Measurements from ENCODE around the gene SLC22A7. TPM values are rescaled to one million over a fixed set of nuclear protein-coding genes. Genes with fewer than 3 reads are reported as not detected.
"Not testable (repeated sequence)": the region's sequence is repeated elsewhere in the genome, so short reads cannot be mapped to it uniquely, and the experiment has no call there.

SLC22A7 gene
- total and polyA plus RNA-seq, 7 experiments from 2014 or later = not detected

- POLR2A ChIA-PET = interaction anchor here (0.5 to 0.6 kb wide), 2 partner anchors 9 to 158 kb away, joined by 3 read pairs; no protein-coding TSS in a partner anchor
- Histone ChIP-seq H3K27ac (ENCODE audit: low read depth, low read length) (no peak overlapping the region), H3K4me1 (ENCODE audit: control insufficient read depth in 2 of 2, insufficient read depth in 2 of 2, low read length in 2 of 2) (no peaks in the 10 kb centered on the region), H3K36me3 (ENCODE audit: control insufficient read depth in 2 of 3, insufficient read depth in 3 of 3, low read length in 3 of 3) (no peaks in the 10 kb centered on the region), H3K9me3 (ENCODE audit: control insufficient read depth in 2 of 3, low read length in 3 of 3) (no peaks in the 10 kb centered on the region), H3K4me3 (ENCODE audit: low read length) (no peak overlapping the region), H3K27me3 (ENCODE audit: control insufficient read depth in 2 of 2, insufficient read depth in 2 of 2, low read length in 2 of 2) (no peaks in the 10 kb centered on the region)
- Mint-ChIP-seq H3K4me1 (peaks cover 0 to 7% (median 0%) of the 10 kb centered on the region in 7 donors), H3K27me3 (peaks cover 0 to 9% (median 7%) of the 10 kb centered on the region in 5 donors), H3K36me3 (no peaks in the 10 kb centered on the region), H3K27ac (no peak overlapping the region), H3K9me3 (no peaks in the 10 kb centered on the region), H3K4me3 (no peak overlapping the region)
- CTCF ChIA-PET = interaction anchor here (0.6 kb wide), 1 partner anchor 56 kb away, joined by 3 read pairs; the partner anchor contains the start of gene TTBK1
- no peak for ATAC-seq
- intact Hi-C loops (cut with micrococcal nuclease) = no loop called here
- no peak for DNase-seq
These were observed 691 bp downstream of the SLC22A7 start for GRCh38 chr6:43298565-43299337.

DNA sequence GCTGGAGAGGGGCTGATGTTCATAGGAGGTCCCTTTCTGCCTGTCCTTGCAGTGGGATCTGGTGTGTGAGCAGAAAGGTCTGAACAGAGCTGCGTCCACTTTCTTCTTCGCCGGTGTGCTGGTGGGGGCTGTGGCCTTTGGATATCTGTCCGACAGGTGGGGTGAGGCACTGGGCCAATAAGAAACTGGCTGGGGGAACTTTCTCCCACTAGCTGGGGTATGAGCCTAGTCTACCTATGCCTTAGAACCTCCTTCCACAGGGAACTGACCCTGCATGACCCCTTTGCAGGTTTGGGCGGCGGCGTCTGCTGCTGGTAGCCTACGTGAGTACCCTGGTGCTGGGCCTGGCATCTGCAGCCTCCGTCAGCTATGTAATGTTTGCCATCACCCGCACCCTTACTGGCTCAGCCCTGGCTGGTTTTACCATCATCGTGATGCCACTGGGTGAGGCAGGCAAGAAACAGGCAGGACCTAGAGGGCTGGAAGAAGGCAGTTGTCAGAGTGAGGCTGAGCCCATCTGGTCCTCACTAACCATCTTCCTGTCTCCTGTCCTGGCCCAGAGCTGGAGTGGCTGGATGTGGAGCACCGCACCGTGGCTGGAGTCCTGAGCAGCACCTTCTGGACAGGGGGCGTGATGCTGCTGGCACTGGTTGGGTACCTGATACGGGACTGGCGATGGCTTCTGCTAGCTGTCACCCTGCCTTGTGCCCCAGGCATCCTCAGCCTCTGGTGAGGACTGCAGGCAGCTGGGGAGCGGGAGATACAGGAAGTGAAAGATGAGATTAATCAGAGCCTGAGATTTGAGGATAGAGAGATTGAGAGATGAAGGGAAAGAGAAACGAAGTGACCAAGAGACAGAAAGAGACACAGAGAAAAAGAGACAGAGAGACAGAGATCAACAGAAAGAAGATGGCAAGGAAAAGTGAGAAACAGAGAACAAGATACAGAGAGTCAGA lies 1.6 kb downstream of the SLC22A7 start:
- DNase-seq (no peak), ATAC-seq (no peak)
- H3K4me3 ChIP-seq (ENCODE audit: low read length) = no peak overlapping the region
- CTCF ChIA-PET = interaction anchor here (0.6 kb wide), 1 partner anchor 56 kb away, joined by 3 read pairs; the partner anchor contains the start of gene TTBK1
- H3K27ac ChIP-seq (ENCODE audit: low read depth, low read length) = no peak overlapping the region
- H3K27me3 ChIP-seq (ENCODE audit: control insufficient read depth in 2 of 2, insufficient read depth in 2 of 2, low read length in 2 of 2) = no peaks in the 10 kb centered on the region
- Mint-ChIP-seq H3K4me1 (peaks cover 0 to 7% (median 0%) of the 10 kb centered on the region in 7 donors), H3K27me3 (peaks cover 0 to 9% (median 7%) of the 10 kb centered on the region in 5 donors), H3K4me3 (peak overlapping the region in 1 of 10 donors; percentile 30), H3K36me3 (no peaks in the 10 kb centered on the region), H3K27ac (peak overlapping the region in 1 of 9 donors; percentile 28), H3K9me3 (no peaks in the 10 kb centered on the region)
- POLR2A ChIA-PET = interaction anchor here (0.5 kb wide), 1 partner anchor 159 kb away, joined by 3 read pairs; no protein-coding TSS in a partner anchor
- no peaks in the 10 kb centered on the region for H3K36me3 ChIP-seq (ENCODE audit: control insufficient read depth in 2 of 3, insufficient read depth in 3 of 3, low read length in 3 of 3)
- H3K4me1 ChIP-seq (ENCODE audit: control insufficient read depth in 2 of 2, insufficient read depth in 2 of 2, low read length in 2 of 2) = no peaks in the 10 kb centered on the region
- intact Hi-C loops (cut with micrococcal nuclease) = no loop called here
- no peaks in the 10 kb centered on the region for H3K9me3 ChIP-seq (ENCODE audit: control insufficient read depth in 2 of 3, low read length in 3 of 3)

GRCh38 chr6:43301081-43301870 lies 3.2 kb downstream of the SLC22A7 start:
- no peaks in the 10 kb centered on the region for H3K4me1 ChIP-seq (ENCODE audit: control insufficient read depth in 2 of 2, insufficient read depth in 2 of 2, low read length in 2 of 2)
- no peaks in the 10 kb centered on the region for H3K9me3 Mint-ChIP-seq
- no peaks in the 10 kb centered on the region for H3K9me3 ChIP-seq (ENCODE audit: control insufficient read depth in 2 of 3, low read length in 3 of 3)
- no peak overlapping the region for H3K27ac ChIP-seq (ENCODE audit: low read depth, low read length)
- H3K4me3 Mint-ChIP-seq = no peak overlapping the region
- H3K27ac Mint-ChIP-seq = no peak overlapping the region
- ATAC-seq = no peak
- H3K27me3 ChIP-seq (ENCODE audit: control insufficient read depth in 2 of 2, insufficient read depth in 2 of 2, low read length in 2 of 2) = no peaks in the 10 kb centered on the region
- intact Hi-C loops (cut with micrococcal nuclease) = no loop called here
- POLR2A ChIA-PET = interaction anchor here (0.5 kb wide), 1 partner anchor 12 kb away, joined by 3 read pairs; no protein-coding TSS in a partner anchor
- no peaks in the 10 kb centered on the region for H3K36me3 ChIP-seq (ENCODE audit: control insufficient read depth in 2 of 3, insufficient read depth in 3 of 3, low read length in 3 of 3)
- peaks cover 0 to 7% (median 0%) of the 10 kb centered on the region in 7 donors for H3K4me1 Mint-ChIP-seq
- H3K36me3 Mint-ChIP-seq = no peaks in the 10 kb centered on the region
- H3K27me3 Mint-ChIP-seq = peaks cover 0 to 9% (median 7%) of the 10 kb centered on the region in 5 donors
- no peak overlapping the region for H3K4me3 ChIP-seq (ENCODE audit: low read length)
- DNase-seq = no peak
- CTCF ChIA-PET = interaction anchor here (0.6 kb wide), 1 partner anchor 162 kb away, joined by 5 read pairs; no protein-coding TSS in a partner anchor

DNA sequence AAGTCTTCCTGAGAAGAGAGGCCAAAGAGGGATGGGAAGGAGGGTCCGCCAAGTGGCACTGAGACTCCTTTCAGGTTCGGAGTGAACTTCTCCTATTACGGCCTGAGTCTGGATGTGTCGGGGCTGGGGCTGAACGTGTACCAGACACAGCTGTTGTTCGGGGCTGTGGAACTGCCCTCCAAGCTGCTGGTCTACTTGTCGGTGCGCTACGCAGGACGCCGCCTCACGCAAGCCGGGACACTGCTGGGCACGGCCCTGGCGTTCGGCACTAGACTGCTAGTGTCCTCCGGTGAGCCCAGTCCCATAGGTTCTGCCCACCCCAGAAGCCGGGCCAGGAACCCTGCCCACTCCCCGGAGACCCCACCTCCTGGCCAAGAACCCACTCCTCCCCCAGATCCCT lies 4.1 kb downstream of the SLC22A7 start:
- Histone ChIP-seq H3K27ac (ENCODE audit: low read depth, low read length) (no peak overlapping the region), H3K4me3 (ENCODE audit: low read length) (no peak overlapping the region), H3K9me3 (ENCODE audit: control insufficient read depth in 2 of 3, low read length in 3 of 3) (no peaks in the 10 kb centered on the region), H3K36me3 (ENCODE audit: control insufficient read depth in 2 of 3, insufficient read depth in 3 of 3, low read length in 3 of 3) (no peaks in the 10 kb centered on the region), H3K4me1 (ENCODE audit: control insufficient read depth in 2 of 2, insufficient read depth in 2 of 2, low read length in 2 of 2) (no peaks in the 10 kb centered on the region), H3K27me3 (ENCODE audit: control insufficient read depth in 2 of 2, insufficient read depth in 2 of 2, low read length in 2 of 2) (no peaks in the 10 kb centered on the region)
- Mint-ChIP-seq H3K36me3 (no peaks in the 10 kb centered on the region), H3K4me1 (peaks cover 0 to 7% (median 0%) of the 10 kb centered on the region in 7 donors), H3K27me3 (peaks cover 0 to 7% (median 5%) of the 10 kb centered on the region in 5 donors), H3K27ac (no peak overlapping the region), H3K4me3 (no peak overlapping the region), H3K9me3 (no peaks in the 10 kb centered on the region)
- ATAC-seq = no peak
- ChIA-PET CTCF (no interaction called here), POLR2A (no interaction called here)
- intact Hi-C loops (cut with micrococcal nuclease) = no loop called here
- no peak for DNase-seq

- not testable (repeated sequence) for H3K4me1 Mint-ChIP-seq
These were observed 4.9 kb downstream of the SLC22A7 start for GRCh38 chr6:43303006-43303405.

GRCh38 chr6:43303751-43304331 lies 5.8 kb downstream of the SLC22A7 start:
- no peak for ATAC-seq
- CTCF ChIA-PET = no interaction called here

More at GRCh38 chr6:43303006-43303405, 4.9 kb downstream of the SLC22A7 start:
- H3K36me3 Mint-ChIP-seq; H3K9me3 Mint-ChIP-seq; H3K27ac ChIP-seq (ENCODE audit: low read depth, low read length); CTCF ChIA-PET; H3K4me1 ChIP-seq (ENCODE audit: control insufficient read depth in 2 of 2, insufficient read depth in 2 of 2, low read length in 2 of 2); H3K9me3 ChIP-seq (ENCODE audit: control insufficient read depth in 2 of 3, low read length in 3 of 3); H3K27me3 Mint-ChIP-seq; H3K4me3 Mint-ChIP-seq; H3K27me3 ChIP-seq (ENCODE audit: control insufficient read depth in 2 of 2, insufficient read depth in 2 of 2, low read length in 2 of 2); H3K36me3 ChIP-seq (ENCODE audit: control insufficient read depth in 2 of 3, insufficient read depth in 3 of 3, low read length in 3 of 3); POLR2A ChIA-PET; intact Hi-C loops (cut with micrococcal nuclease); H3K27ac Mint-ChIP-seq; H3K4me3 ChIP-seq (ENCODE audit: low read length); DNase-seq; ATAC-seq: not testable (repeated sequence)

More at GRCh38 chr6:43303751-43304331, 5.8 kb downstream of the SLC22A7 start:
- H3K4me3 ChIP-seq (ENCODE audit: low read length) = no peak overlapping the region
- H3K4me1 ChIP-seq (ENCODE audit: control insufficient read depth in 2 of 2, insufficient read depth in 2 of 2, low read length in 2 of 2) = peaks cover 1 to 7% of the 10 kb centered on the region in 2 donors
- no peaks in the 10 kb centered on the region for H3K36me3 Mint-ChIP-seq
- H3K9me3 ChIP-seq (ENCODE audit: control insufficient read depth in 2 of 3, low read length in 3 of 3) = no peaks in the 10 kb centered on the region
- intact Hi-C loops (cut with micrococcal nuclease) = no loop called here
- no peaks in the 10 kb centered on the region for H3K9me3 Mint-ChIP-seq
- H3K27ac ChIP-seq (ENCODE audit: low read depth, low read length) = no peak overlapping the region
- no peak overlapping the region for H3K4me3 Mint-ChIP-seq
- H3K36me3 ChIP-seq (ENCODE audit: control insufficient read depth in 2 of 3, insufficient read depth in 3 of 3, low read length in 3 of 3) = no peaks in the 10 kb centered on the region
- DNase-seq = no peak
- peaks cover 0 to 13% (median 2%) of the 10 kb centered on the region in 5 donors for H3K27me3 Mint-ChIP-seq
- H3K27ac Mint-ChIP-seq = peak overlapping the region in 1 of 9 donors; percentile 22
- POLR2A ChIA-PET = no interaction called here
- H3K4me1 Mint-ChIP-seq = peaks cover 2 to 13% (median 7%) of the 10 kb centered on the region in 7 donors
- H3K27me3 ChIP-seq (ENCODE audit: control insufficient read depth in 2 of 2, insufficient read depth in 2 of 2, low read length in 2 of 2) = no peaks in the 10 kb centered on the region
